MM.1S (cell line): ENCODE data around the gene ROCK2.

Experiments
- EZH2 ChIP-seq: fragments of 300-600 bp; sonication (generic); optimal IDR thresholded peaks from 2 replicates; pipeline ENCODE3; 2017; ENCODE audit warnings: low read depth, mild to moderate bottlenecking, antibody characterized with exemption, low read length, mixed read lengths
- EZH2phosphoT487 ChIP-seq: fragments of 300-600 bp; sonication (generic); IDR thresholded peaks from 2 replicates; pipeline ENCODE4 v1.6.1; 2018; ENCODE audit warnings: antibody characterized with exemption, low read length
- TF ChIP-seq, protein P1 (sequence below): fragments of 300-600 bp; sonication (generic); IDR thresholded peaks from 2 replicates; pipeline ENCODE4 v1.5.1; 2016; ENCODE audit warnings: antibody characterized with exemption, low read length, mixed read lengths

DNA sequence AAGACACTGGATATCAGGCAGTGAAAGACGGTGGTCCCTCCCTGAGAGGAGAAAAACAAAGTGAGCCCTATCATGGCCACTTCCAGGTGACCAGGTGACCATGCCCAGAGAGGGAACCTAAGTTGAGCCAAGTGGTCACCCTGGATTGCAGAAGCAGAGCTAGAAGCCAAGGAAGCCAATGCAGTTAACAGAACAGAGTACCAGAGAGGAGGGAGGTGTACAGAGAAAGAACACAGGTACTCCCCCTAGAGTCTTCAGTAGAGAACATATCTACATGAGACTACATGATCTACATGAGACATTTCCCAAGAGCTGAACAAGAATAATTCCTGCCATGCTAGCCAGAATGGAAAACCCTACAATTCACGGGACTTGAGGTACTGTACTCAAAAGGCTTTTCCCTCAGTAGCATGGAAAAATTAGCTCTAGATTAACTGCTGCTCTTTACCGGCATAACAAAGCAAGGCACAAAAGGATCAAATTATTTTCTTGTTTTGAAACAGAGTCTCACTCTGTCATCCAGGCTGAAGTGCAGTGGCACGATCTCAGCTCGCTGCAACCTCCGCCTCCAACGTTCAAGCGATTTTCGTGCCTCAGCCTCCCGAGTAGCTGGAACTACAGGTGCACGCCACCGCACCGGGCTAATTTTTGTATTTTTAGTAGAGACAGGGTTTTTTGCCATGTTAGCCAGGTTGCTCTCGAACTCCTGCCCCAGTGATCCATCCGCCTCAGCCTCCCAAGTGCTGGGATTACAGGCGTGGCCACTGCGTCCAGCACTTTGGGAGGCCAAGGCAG lies 23.5 kb downstream of the ROCK2 start:
- TF ChIP-seq, protein P1, sequence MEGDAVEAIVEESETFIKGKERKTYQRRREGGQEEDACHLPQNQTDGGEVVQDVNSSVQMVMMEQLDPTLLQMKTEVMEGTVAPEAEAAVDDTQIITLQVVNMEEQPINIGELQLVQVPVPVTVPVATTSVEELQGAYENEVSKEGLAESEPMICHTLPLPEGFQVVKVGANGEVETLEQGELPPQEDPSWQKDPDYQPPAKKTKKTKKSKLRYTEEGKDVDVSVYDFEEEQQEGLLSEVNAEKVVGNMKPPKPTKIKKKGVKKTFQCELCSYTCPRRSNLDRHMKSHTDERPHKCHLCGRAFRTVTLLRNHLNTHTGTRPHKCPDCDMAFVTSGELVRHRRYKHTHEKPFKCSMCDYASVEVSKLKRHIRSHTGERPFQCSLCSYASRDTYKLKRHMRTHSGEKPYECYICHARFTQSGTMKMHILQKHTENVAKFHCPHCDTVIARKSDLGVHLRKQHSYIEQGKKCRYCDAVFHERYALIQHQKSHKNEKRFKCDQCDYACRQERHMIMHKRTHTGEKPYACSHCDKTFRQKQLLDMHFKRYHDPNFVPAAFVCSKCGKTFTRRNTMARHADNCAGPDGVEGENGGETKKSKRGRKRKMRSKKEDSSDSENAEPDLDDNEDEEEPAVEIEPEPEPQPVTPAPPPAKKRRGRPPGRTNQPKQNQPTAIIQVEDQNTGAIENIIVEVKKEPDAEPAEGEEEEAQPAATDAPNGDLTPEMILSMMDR = no peak
- TF ChIP-seq EZH2 = no peak
- TF ChIP-seq EZH2phosphoT487 = no peak
